ENCODE results near the gene ZNF155. TPM values are rescaled to one million over a fixed set of nuclear protein-coding genes. Genes with fewer than 3 reads are reported as not detected.
"Not testable (repeated sequence)": the region's sequence is repeated elsewhere in the genome, so short reads cannot be mapped to it uniquely, and the experiment has no call there.

The ZNF155 gene
- 1 to 10 TPM; 6.3 to 7.4 TPM for total RNA-seq

- peaks cover 11% of the 10 kb centered on the region for H3K36me3 Mint-ChIP-seq
- H3K27ac Mint-ChIP-seq: peak within 1 kb of the TSS; percentile 53 to 87
- H3K9me3 Mint-ChIP-seq: peaks cover 4% of the 10 kb centered on the region
- H3K4me1 Mint-ChIP-seq (ENCODE audit: low read depth in 2 of 2): peaks cover 0 to 5% of the 10 kb centered on the region in 2 donors
- no peaks in the 10 kb centered on the region for H3K27me3 Mint-ChIP-seq
- peak; percentile 94 for ATAC-seq
- peak within 1 kb of the TSS; percentile 88 for H3K4me3 Mint-ChIP-seq
- peak; percentile 72 for DNase-seq (ENCODE audit: low spot score)
Observed at GRCh38 chr19:43983912-43984686, at the start of gene ZNF155. TSS of gene ZNF155 (plus strand) at chr19:43984188. CDS start at chr19:43988544, 4,356 bp downstream.

GRCh38 chr19:43934985-43935708, 48.8 kb upstream of the ZNF155 start, which contains the start of gene ZNF45:
TSS of gene ZNF45 (minus strand) at chr19:43935282. CDS start at chr19:43922185, 13,097 bp downstream.
- peaks cover 11 to 19% of the 10 kb centered on the region in 2 donors for H3K4me1 Mint-ChIP-seq (ENCODE audit: low read depth in 2 of 2)
- peaks cover 10 to 17% of the 10 kb centered on the region in 2 donors for H3K27me3 Mint-ChIP-seq
- peak within 1 kb of the TSS; percentile 92 for H3K4me3 Mint-ChIP-seq
- peak; percentile 90 for DNase-seq (ENCODE audit: low spot score)
- H3K27ac Mint-ChIP-seq: peak within 1 kb of the TSS; percentile 78 to 90
- H3K36me3 Mint-ChIP-seq: peaks cover 30% of the 10 kb centered on the region
- no peaks in the 10 kb centered on the region for H3K9me3 Mint-ChIP-seq
- ATAC-seq: peak; percentile 96 to 98

- peaks cover 11 to 19% of the 10 kb centered on the region in 2 donors for H3K4me1 Mint-ChIP-seq (ENCODE audit: low read depth in 2 of 2)
- H3K9me3 Mint-ChIP-seq: no peaks in the 10 kb centered on the region
- ATAC-seq (no peak), DNase-seq (ENCODE audit: low spot score) (no peak)
- peaks cover 25% of the 10 kb centered on the region for H3K36me3 Mint-ChIP-seq
- peak overlapping the region; percentile 92 for H3K4me3 Mint-ChIP-seq
- H3K27me3 Mint-ChIP-seq: peaks cover 13 to 27% of the 10 kb centered on the region in 2 donors
- peak overlapping the region in 1 of 2 donors; percentile 90 for H3K27ac Mint-ChIP-seq
Observed at GRCh38 chr19:43936188-43936587, 47.8 kb upstream of the ZNF155 start.

GRCh38 chr19:43939557-43940260, 44.3 kb upstream of the ZNF155 start:
- H3K9me3 Mint-ChIP-seq: peaks cover 3% of the 10 kb centered on the region
- ATAC-seq (no peak), DNase-seq (ENCODE audit: low spot score) (no peak)
- H3K36me3 Mint-ChIP-seq: peaks cover 28% of the 10 kb centered on the region
- no peak overlapping the region for H3K4me3 Mint-ChIP-seq
- H3K4me1 Mint-ChIP-seq (ENCODE audit: low read depth in 2 of 2): peaks cover 0 to 8% of the 10 kb centered on the region in 2 donors
- peaks cover 26 to 56% of the 10 kb centered on the region in 2 donors for H3K27me3 Mint-ChIP-seq
- H3K27ac Mint-ChIP-seq: no peak overlapping the region

GRCh38 chr19:43940719-43941118, 43.3 kb upstream of the ZNF155 start:
- H3K4me3 Mint-ChIP-seq: no peak overlapping the region
- no peak overlapping the region for H3K27ac Mint-ChIP-seq
- peaks cover 30 to 64% of the 10 kb centered on the region in 2 donors for H3K27me3 Mint-ChIP-seq
- H3K4me1 Mint-ChIP-seq (ENCODE audit: low read depth in 2 of 2): peaks cover 0 to 2% of the 10 kb centered on the region in 2 donors
- DNase-seq (ENCODE audit: low spot score) (no peak), ATAC-seq (no peak)
- H3K9me3 Mint-ChIP-seq: peaks cover 4% of the 10 kb centered on the region
- H3K36me3 Mint-ChIP-seq: peaks cover 30% of the 10 kb centered on the region

GRCh38 chr19:43941209-43941608, 42.8 kb upstream of the ZNF155 start:
- Mint-ChIP-seq H3K36me3 (peaks cover 35% of the 10 kb centered on the region), H3K27ac (no peak overlapping the region), H3K27me3 (peaks cover 35 to 69% of the 10 kb centered on the region in 2 donors), H3K9me3 (peaks cover 8% of the 10 kb centered on the region), H3K4me1 (ENCODE audit: low read depth in 2 of 2) (peaks cover 0 to 2% of the 10 kb centered on the region in 2 donors), H3K4me3 (no peak overlapping the region)
- ATAC-seq (no peak), DNase-seq (ENCODE audit: low spot score) (no peak)

- not testable (repeated sequence) for H3K27ac Mint-ChIP-seq; ATAC-seq; DNase-seq (ENCODE audit: low spot score); H3K4me3 Mint-ChIP-seq
- Mint-ChIP-seq H3K4me1 (ENCODE audit: low read depth in 2 of 2) (peaks cover 12 to 13% of the 10 kb centered on the region in 2 donors), H3K27me3 (peaks cover 37 to 66% of the 10 kb centered on the region in 2 donors), H3K36me3 (peaks cover 60% of the 10 kb centered on the region), H3K9me3 (peaks cover 25% of the 10 kb centered on the region)
Observed at GRCh38 chr19:43947412-43947811, 36.6 kb upstream of the ZNF155 start.

- Mint-ChIP-seq H3K9me3 (peaks cover 25% of the 10 kb centered on the region), H3K27me3 (peaks cover 31 to 50% of the 10 kb centered on the region in 2 donors), H3K36me3 (peaks cover 57% of the 10 kb centered on the region), H3K4me3 (peak overlapping the region; percentile 34), H3K4me1 (ENCODE audit: low read depth in 2 of 2) (peaks cover 12 to 13% of the 10 kb centered on the region in 2 donors)
- ATAC-seq; DNase-seq (ENCODE audit: low spot score); H3K27ac Mint-ChIP-seq: not testable (repeated sequence)
Observed at GRCh38 chr19:43949803-43950202, 34.2 kb upstream of the ZNF155 start.

GRCh38 chr19:43950834-43951645, 32.9 kb upstream of the ZNF155 start, which contains the start of gene ZNF221:
TSS of gene ZNF221 (plus strand) at chr19:43951228. CDS start at chr19:43962727, 11,499 bp downstream.
- peaks cover 62% of the 10 kb centered on the region for H3K36me3 Mint-ChIP-seq
- peak within 1 kb of the TSS; percentile 99 for H3K4me3 Mint-ChIP-seq
- H3K27ac Mint-ChIP-seq: peak within 1 kb of the TSS; percentile 78 to 88
- H3K27me3 Mint-ChIP-seq: peaks cover 22 to 39% of the 10 kb centered on the region in 2 donors
- ATAC-seq: peak; percentile 90 to 98
- peak; percentile 91 for DNase-seq (ENCODE audit: low spot score)
- peaks cover 21% of the 10 kb centered on the region for H3K9me3 Mint-ChIP-seq
- H3K4me1 Mint-ChIP-seq (ENCODE audit: low read depth in 2 of 2): peaks cover 9 to 13% of the 10 kb centered on the region in 2 donors

- DNase-seq (ENCODE audit: low spot score): no peak
- no peak for ATAC-seq
- H3K36me3 Mint-ChIP-seq: peaks cover 38% of the 10 kb centered on the region
- H3K4me1 Mint-ChIP-seq (ENCODE audit: low read depth in 2 of 2): peaks cover 3 to 5% of the 10 kb centered on the region in 2 donors
- H3K4me3 Mint-ChIP-seq: no peak overlapping the region
- no peak overlapping the region for H3K27ac Mint-ChIP-seq
- no peaks in the 10 kb centered on the region for H3K27me3 Mint-ChIP-seq
- H3K9me3 Mint-ChIP-seq: peaks cover 4% of the 10 kb centered on the region
Observed at GRCh38 chr19:43956827-43957226, 27.2 kb upstream of the ZNF155 start.

- no peak for ATAC-seq
- no peak overlapping the region for H3K27ac Mint-ChIP-seq
- H3K27me3 Mint-ChIP-seq: no peaks in the 10 kb centered on the region
- peaks cover 38% of the 10 kb centered on the region for H3K36me3 Mint-ChIP-seq
- no peaks in the 10 kb centered on the region for H3K4me1 Mint-ChIP-seq (ENCODE audit: low read depth in 2 of 2)
- H3K9me3 Mint-ChIP-seq: peaks cover 4% of the 10 kb centered on the region
- DNase-seq (ENCODE audit: low spot score): no peak
- no peak overlapping the region for H3K4me3 Mint-ChIP-seq
Observed at GRCh38 chr19:43957891-43958290, 26.1 kb upstream of the ZNF155 start.

- DNase-seq (ENCODE audit: low spot score) (no peak), ATAC-seq (no peak)
- no peaks in the 10 kb centered on the region for H3K27me3 Mint-ChIP-seq
- H3K36me3 Mint-ChIP-seq: peaks cover 54% of the 10 kb centered on the region
- H3K9me3 Mint-ChIP-seq: peaks cover 15% of the 10 kb centered on the region
- H3K4me1 Mint-ChIP-seq (ENCODE audit: low read depth in 2 of 2): no peaks in the 10 kb centered on the region
- H3K27ac Mint-ChIP-seq: no peak overlapping the region
- H3K4me3 Mint-ChIP-seq: no peak overlapping the region
Observed at GRCh38 chr19:43960411-43960810, 23.6 kb upstream of the ZNF155 start.

Measured in natural killer cell treated with Interleukin-12 subunit alpha and Interleukin-12 subunit beta and Interleukin-15 and Interleukin-18, amount 100 ng/mL, for 72 hours (primary cell).